Smooth muscle cell (in vitro differentiated cells): ENCODE results near the gene CLTC. TPM values are rescaled to one million over a fixed set of nuclear protein-coding genes. Genes with fewer than 3 reads are reported as not detected.
A peak's percentile ranks its signal among the peaks of the same experiment; 100 is the strongest.

Experiments used
- DNase-seq: peaks from one replicate; lab custom pipeline; 2025; ENCODE audit not compliant: unreplicated experiment; lab: John Stamatoyannopoulos, UW
- H2AFZ ChIP-seq: fragments of 200-600 bp; sonication (generic); 2 replicates; pipeline ENCODE4 v1.6.0; 2016; ENCODE audit warnings: antibody characterized with exemption, low read depth, mild to moderate bottlenecking
- H3F3A ChIP-seq: fragments of 200-600 bp; sonication (generic); 2 replicates; pipeline ENCODE4 v1.6.0; 2017; ENCODE audit warnings: antibody characterized with exemption, low read depth
- H3K27ac ChIP-seq: fragments of 200-600 bp; sonication (generic); 2 replicates; pipeline ENCODE4 v1.5.1; 2016; ENCODE audit warnings: low read depth, mild to moderate bottlenecking
- H3K27me3 ChIP-seq: fragments of 200-600 bp; sonication (generic); 2 replicates; pipeline ENCODE4 v1.6.1; 2016; ENCODE audit warnings: low read depth, mild to moderate bottlenecking
- H3K36me3 ChIP-seq: fragments of 200-600 bp; sonication (generic); 2 replicates; pipeline ENCODE4 v1.5.1; 2016; ENCODE audit warnings: low read depth
- H3K4me1 ChIP-seq: fragments of 200-600 bp; sonication (generic); 2 replicates; pipeline ENCODE4 v1.5.1; 2016; ENCODE audit warnings: low read depth
- H3K4me2 ChIP-seq: fragments of 200-600 bp; sonication (generic); 2 replicates; pipeline ENCODE4 v1.6.0; 2016; ENCODE audit warnings: mild to moderate bottlenecking
- H3K4me3 ChIP-seq: fragments of 200-600 bp; sonication (generic); 2 replicates; pipeline ENCODE4 v1.5.1; 2016; ENCODE audit warnings: mild to moderate bottlenecking
- H3K79me2 ChIP-seq: fragments of 200-600 bp; sonication (generic); 2 replicates; pipeline ENCODE4 v1.6.0; 2016; ENCODE audit warnings: low read depth, mild to moderate bottlenecking
- H3K9ac ChIP-seq: fragments of 200-600 bp; sonication (generic); 2 replicates; pipeline ENCODE4 v1.6.0; 2016; ENCODE audit warnings: low read depth
- H3K9me3 ChIP-seq: fragments of 200-600 bp; sonication (generic); replicated peaks from 2 replicates; pipeline ENCODE4 v1.5.1; 2016; ENCODE audit warnings: low read depth
- H4K20me1 ChIP-seq: fragments of 200-600 bp; sonication (generic); 2 replicates; pipeline ENCODE4 v1.6.0; 2016; ENCODE audit warnings: low read depth
- WGBS: methylation state at CpG from one replicate; pipeline ENCODE4 v1.1.7; 2016; ENCODE audit warnings: low lambda C conversion rate; 5-methylcytosine and 5-hydroxymethylcytosine counted together
- polyA plus RNA-seq: library from polyadenylated mRNA; unstranded; fragments of >200 nt; fragmentation: Nextera tagmentation; extraction: Ambion mirVana; gene quantifications from 2 replicates; pipeline ENCODE4 v1.2.1, GENCODE V29; 2016
- total RNA-seq: library from RNA; depleted of rRNA; stranded (reverse); fragments of >200 nt; gene quantifications from 2 replicates; pipeline ENCODE4 v1.2.3, GENCODE V29; 2014
- TF ChIP-seq, protein P1 (sequence below): fragments of 200-600 bp; sonication (generic); IDR thresholded peaks from 2 replicates; pipeline ENCODE4 v1.5.1; 2017; ENCODE audit warnings: borderline replicate concordance, mild to moderate bottlenecking, antibody characterized with exemption; ENCODE audit not compliant: insufficient read depth, poor library complexity, severe bottlenecking

The CLTC gene
- total and polyA plus RNA-seq, 2 experiments from 2014 or later: 102 to 362 TPM

DNA sequence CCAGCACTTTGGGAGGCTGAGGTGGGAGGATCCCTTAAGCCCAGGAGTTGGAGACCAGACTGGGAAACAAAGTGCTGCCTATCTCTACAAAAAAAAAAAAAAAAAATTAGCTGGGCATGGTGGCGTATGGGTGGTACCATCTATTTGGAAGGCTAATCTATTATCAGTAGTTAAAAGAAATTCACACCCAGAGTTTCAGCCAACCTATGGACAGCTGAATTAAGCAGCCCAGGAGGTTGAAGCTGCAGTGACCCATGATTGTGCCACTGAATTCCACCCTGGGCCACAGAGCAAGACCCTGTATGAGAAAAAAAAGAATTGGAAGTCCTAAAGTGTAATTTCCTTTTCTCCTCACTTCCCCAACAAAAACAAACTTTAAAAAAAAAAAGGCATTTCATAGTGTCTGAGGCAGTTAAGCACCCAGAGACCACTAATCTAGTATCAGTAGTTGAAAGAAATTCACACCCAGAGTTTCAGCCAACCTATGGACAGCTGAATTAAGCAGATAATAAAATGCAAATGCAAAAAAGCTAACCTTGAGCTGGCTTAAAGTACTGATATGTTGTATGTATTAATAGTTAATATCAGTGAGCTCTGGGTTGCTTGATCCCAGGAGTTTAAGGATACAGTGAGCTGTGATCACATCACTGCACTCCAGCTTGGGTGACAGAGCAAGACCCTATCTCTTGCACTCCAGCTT is 18.1 kb downstream of the CLTC start:
- peaks cover 100% of the 10 kb centered on the region for H3K79me2 ChIP-seq
- H3K4me3 ChIP-seq: no peak overlapping the region
- H3K9me3 ChIP-seq: no peaks in the 10 kb centered on the region
- no peak overlapping the region for H3K4me2 ChIP-seq
- DNase-seq: no peak
- H3K27ac ChIP-seq: peak overlapping the region; percentile 36
- no peaks in the 10 kb centered on the region for H3K36me3 ChIP-seq
- H3K27me3 ChIP-seq: no peaks in the 10 kb centered on the region
- TF ChIP-seq, protein P1, sequence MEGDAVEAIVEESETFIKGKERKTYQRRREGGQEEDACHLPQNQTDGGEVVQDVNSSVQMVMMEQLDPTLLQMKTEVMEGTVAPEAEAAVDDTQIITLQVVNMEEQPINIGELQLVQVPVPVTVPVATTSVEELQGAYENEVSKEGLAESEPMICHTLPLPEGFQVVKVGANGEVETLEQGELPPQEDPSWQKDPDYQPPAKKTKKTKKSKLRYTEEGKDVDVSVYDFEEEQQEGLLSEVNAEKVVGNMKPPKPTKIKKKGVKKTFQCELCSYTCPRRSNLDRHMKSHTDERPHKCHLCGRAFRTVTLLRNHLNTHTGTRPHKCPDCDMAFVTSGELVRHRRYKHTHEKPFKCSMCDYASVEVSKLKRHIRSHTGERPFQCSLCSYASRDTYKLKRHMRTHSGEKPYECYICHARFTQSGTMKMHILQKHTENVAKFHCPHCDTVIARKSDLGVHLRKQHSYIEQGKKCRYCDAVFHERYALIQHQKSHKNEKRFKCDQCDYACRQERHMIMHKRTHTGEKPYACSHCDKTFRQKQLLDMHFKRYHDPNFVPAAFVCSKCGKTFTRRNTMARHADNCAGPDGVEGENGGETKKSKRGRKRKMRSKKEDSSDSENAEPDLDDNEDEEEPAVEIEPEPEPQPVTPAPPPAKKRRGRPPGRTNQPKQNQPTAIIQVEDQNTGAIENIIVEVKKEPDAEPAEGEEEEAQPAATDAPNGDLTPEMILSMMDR: no peak
- H3K9ac ChIP-seq: no peak overlapping the region
- peaks cover 3% of the 10 kb centered on the region for H3K4me1 ChIP-seq
- H2AFZ ChIP-seq: no peak overlapping the region
- peaks cover 14% of the 10 kb centered on the region for H3F3A ChIP-seq
- H4K20me1 ChIP-seq: peaks cover 100% of the 10 kb centered on the region
- WGBS: 100% methylated on average over 1 of the region's 1 CpG

DNA sequence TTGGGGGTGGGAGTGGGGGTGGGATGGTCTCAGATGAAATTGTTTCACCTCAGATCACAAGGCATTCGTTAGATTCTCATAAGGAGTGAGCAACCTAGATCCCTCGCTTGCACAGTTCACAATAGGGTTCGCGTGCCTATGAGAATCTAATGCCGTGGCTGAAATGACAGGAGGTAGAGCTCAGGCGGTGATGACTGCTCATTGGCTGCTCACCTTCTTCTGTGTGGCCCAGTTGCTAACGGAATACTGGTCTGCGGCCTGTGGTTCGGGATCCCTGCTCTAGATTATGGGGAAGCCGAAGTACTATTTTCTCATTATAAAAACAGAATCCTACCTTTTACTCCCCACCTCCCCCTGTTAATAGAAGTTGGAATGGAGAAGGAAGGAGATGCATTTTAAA is 18.9 kb downstream of the CLTC start:
- H3K79me2 ChIP-seq: peaks cover 100% of the 10 kb centered on the region
- no peak overlapping the region for H3K4me3 ChIP-seq
- TF ChIP-seq, protein P1: no peak
- H3F3A ChIP-seq: peaks cover 7% of the 10 kb centered on the region
- no peaks in the 10 kb centered on the region for H3K36me3 ChIP-seq
- no peak overlapping the region for H3K9ac ChIP-seq
- H3K27me3 ChIP-seq: no peaks in the 10 kb centered on the region
- peaks cover 100% of the 10 kb centered on the region for H4K20me1 ChIP-seq
- no peak for DNase-seq
- H3K4me2 ChIP-seq: no peak overlapping the region
- peak overlapping the region; percentile 3 for H3K27ac ChIP-seq
- no peaks in the 10 kb centered on the region for H3K9me3 ChIP-seq
- peaks cover 5% of the 10 kb centered on the region for H3K4me1 ChIP-seq
- 93% methylated on average over 10 of the region's 10 CpGs for WGBS
- H2AFZ ChIP-seq: no peak overlapping the region

DNA sequence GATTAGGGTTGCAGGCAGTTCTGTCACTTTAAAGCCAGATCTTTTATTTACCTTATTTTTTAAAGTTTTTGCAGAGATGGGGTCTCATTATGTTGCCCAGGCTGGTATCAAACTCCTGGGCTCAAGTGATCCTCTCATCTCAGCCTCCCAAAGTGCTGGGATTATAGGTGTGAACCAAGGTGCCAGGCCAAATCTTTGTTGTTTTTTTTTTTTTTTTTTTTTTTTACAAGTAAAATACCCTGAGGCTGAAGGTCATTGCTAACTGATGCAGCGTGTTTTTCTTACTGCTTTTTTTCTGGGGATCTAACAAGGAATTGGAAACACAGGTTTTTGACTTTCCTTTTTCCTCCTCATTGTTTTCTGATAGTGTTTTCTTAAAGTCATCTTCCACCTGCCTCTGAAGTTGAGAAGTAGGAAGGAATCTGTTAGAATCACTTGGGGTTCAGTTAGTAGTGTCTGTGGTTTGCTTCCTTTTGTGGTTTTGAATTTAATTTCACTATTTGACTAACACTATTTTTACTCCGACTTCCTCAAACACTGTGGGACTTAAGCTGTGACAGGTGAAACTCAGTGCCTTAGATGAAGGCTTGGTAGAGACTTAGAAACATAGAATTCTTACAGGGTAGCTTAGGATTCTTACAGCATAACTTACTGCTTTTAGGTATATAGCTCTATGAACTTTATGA is 22.2 kb downstream of the CLTC start:
- Histone ChIP-seq H3K4me1 (peaks cover 5% of the 10 kb centered on the region), H3K9ac (no peak overlapping the region), H3F3A (no peaks in the 10 kb centered on the region), H3K27me3 (no peaks in the 10 kb centered on the region), H3K79me2 (peaks cover 100% of the 10 kb centered on the region), H4K20me1 (peaks cover 100% of the 10 kb centered on the region), H3K36me3 (no peaks in the 10 kb centered on the region), H3K4me3 (no peak overlapping the region), H3K27ac (peak overlapping the region; percentile 62), H3K4me2 (peak overlapping the region; percentile 52), H2AFZ (no peak overlapping the region), H3K9me3 (no peaks in the 10 kb centered on the region)
- TF ChIP-seq, protein P1: no peak
- WGBS: 56% methylated on average over 2 of the region's 2 CpGs
- DNase-seq: no peak
